DMS 273 (cell line): ENCODE measurements around the gene HDAC5.
"Not testable (repeated sequence)": the region's sequence is repeated elsewhere in the genome, so short reads cannot be mapped to it uniquely, and the experiment has no call there.

Experiments
- DNase-seq: peaks from one replicate; lab custom pipeline; 2025; ENCODE audit not compliant: unreplicated experiment; lab: John Stamatoyannopoulos, UW

The HDAC5 gene

GRCh38 chr17:44071198-44071520 lies 52.3 kb downstream of the HDAC5 start:
- no peak for DNase-seq

DNA sequence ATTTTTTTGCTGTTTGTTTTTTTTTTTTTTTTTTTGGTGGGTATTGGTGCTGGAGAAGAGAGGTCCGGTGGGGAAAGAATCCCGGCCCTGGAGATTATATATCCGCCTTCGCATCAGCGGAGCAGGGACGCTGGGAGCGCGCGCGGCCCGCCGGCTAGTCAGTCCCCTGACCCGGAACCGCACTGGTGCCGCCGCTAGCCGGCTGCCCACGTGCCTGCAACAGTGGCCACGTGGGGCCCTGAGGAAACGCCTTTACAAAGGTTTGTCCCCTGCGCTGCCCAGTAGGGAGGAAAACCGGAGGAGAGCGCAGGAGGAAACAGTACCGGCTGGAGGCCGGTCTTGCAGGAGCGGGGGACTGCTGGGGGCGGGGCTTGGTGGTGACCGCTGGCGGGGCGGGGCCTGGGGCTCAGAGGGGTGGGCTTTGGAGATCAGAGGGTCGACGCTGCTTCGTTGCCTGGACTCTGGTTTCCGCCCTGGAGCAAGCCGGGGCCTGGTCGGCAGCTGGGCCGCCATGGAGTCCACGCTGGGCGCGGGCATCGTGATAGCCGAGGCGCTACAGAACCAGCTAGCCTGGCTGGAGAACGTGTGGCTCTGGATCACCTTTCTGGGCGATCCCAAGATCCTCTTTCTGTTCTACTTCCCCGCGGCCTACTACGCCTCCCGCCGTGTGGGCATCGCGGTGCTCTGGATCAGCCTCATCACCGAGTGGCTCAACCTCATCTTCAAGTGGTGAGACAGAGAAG lies 52.8 kb downstream of the HDAC5 start, which contains the start of gene G6PC3:
Gene G6PC3 (plus strand): TSS at position 281 of the 743 bp plus-strand sequence. CDS start 231 bp downstream, at position 512.
- peak; percentile 99 for DNase-seq

DNA sequence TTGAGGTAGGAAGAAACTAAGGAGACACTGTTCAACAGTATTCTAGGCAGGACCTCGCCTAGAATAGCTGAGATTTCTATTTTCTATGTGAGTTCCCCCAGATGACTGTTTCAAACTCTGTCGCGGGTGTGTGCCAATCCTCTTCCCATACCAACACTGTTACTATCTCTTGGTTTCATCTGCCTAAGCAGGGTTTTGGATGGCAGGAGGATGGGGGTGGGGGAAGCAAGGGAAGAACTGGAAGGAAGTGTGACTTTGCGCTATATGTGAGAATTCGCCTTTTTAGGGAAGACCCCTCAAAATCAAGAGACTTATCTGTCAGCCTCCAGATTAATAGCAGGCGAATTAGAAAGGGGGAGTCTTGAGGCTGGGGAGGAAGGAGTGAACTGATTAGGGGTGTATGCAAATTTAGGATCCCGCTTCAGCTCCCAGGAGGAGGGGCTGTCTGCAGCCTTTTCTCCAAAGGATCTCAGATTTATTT lies 53.4 kb downstream of the HDAC5 start:
- DNase-seq: peak; percentile 66

DNA sequence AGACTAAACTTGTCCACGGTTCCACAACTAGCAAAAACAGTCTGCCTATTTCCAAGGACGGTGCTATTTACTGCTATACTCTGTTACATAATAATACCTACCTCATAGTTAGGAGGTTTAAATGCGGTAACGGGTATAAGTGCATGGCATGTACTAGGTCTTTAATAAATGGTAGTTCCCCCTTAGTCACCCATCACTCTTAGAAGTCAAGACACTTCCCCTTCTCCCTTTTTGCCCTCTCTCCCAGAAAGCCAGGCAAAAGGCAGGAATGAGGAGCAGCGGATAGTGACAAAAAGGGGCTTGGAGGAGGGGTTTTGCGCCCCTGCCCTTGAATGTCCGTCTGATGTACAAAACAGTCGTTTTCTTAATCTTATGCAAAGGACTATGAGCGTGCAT lies 55.9 kb downstream of the HDAC5 start:
- no peak for DNase-seq

- peak; percentile 97 for DNase-seq
Observed at GRCh38 chr17:44066204-44066930, 57.1 kb downstream of the HDAC5 start, which contains the start of gene LSM12. Gene LSM12 (minus strand): TSS chr17:44066671. CDS start chr17:44066587, 84 bp downstream.

GRCh38 chr17:44065668-44066203 lies 57.7 kb downstream of the HDAC5 start:
- peak; percentile 58 for DNase-seq

DNA sequence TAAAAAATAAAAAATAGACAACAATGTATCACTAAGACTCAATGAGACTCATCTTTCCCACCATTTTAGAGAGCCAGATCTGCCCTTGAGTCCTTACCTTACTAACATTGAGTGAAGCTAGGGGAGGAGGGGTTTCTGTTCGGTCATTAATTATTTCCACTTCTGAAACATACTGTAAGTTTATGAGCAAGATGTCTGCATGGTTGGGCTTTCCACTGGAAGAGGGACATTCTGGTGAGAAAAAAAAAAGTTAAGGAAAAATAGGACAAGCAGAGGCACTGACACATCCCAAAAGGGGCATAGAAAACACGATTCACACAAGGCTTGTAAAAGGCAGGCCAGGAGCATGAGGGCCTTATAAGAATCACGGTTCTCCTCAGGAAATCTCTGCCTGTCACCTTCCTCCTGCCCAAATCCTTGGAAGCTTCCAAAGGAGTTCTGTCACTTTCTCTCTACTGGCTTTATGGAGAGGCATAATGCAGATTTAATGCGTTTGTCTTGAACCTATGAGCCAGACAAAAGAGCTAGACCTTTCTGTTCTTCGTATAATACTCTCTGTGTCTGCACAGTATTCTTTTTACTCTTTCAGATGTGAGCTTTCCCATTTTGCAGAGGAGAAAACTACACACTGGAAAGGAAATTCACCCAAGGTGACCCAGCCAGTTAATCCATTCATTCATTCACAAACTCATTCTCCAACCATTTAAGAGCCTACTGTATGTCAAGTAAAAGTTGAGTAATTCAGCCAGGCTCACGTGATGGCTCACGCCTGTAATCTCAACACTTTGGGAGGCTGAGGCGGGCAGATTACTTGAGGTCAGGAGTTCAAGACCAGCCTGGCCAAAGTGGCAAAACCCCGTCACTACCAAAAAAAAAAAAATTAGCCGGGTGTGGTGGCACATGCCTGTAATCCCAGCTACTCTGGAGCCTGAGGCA lies 59.5 kb downstream of the HDAC5 start:
- DNase-seq: no peak

DNA sequence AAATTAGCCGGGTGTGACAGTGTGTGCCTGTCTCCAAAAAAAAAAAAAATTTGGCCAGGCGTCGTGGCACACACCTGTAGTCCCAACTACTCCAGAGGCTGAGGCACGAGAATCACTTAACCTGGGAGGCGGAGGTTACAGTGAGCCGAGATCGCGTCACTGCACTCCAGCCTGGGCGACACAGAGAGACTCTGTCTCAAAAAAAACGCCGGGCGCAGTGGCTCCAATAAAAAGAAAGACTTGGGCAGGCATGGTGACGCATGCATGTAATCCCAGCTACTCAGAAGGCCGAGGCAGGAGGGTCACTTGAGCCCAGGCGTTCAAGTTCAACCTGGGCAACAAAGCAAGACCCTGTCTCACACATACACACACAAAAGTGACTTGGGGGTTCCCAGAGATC lies 60.6 kb downstream of the HDAC5 start:
- no peak for DNase-seq

DNA sequence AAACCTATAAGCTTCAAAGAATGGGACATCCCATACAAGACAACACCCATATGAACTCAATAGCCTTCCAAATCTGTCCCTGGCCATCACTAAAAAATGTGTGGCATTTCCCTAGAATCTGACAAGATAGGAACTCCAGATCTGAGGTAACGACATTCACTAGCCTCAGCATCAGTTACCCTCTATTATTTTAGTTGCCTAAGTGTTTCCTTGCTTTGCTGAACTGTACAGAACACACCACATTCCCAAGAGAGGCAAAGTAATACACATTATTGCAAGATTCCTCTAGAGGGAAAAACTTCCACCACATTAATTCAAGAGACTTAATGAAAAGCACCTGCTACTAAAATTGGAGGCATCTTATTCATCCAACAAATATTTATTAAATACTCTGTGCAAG lies 62.0 kb downstream of the HDAC5 start:
- DNase-seq: no peak

GRCh38 chr17:44059101-44059892 lies 64.1 kb downstream of the HDAC5 start:
- no peak for DNase-seq

DNA sequence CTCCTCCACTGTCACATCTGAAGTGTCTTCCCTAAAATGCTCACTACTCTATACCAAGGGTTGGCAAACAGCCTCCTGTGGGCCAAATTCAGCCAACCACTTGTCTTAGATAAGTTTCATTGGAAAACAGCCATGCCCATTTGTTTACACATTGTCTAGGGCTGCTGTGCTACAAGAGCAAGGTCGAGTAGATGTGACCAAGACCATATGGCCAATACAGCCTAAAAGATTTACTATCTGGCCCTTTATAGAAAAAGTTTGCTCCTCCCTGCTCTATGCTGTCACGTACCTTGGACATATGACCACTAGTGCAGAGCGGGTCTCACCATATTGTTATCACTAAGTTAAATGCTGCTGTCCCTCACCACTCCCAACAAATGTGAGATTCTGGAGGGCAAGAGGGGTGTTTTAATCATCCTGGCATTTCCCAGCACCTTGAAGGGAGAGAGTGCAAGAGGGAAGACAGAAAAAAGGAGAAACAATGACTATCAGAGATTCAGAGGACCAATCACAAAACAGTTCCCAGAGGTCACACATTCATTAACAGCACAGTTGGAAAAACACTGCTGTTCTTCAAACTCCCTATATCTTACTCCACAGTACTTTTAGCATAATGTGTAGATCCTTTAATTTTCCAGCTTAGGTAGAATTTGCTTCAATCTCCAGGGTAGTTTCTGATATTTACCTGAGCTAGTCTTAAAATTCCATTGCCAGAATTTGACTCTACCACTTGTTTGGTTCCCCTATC lies 70.1 kb downstream of the HDAC5 start:
- DNase-seq: peak; percentile 50

- no peak for DNase-seq
Observed at GRCh38 chr17:44049294-44050060, 74.0 kb downstream of the HDAC5 start.

DNA sequence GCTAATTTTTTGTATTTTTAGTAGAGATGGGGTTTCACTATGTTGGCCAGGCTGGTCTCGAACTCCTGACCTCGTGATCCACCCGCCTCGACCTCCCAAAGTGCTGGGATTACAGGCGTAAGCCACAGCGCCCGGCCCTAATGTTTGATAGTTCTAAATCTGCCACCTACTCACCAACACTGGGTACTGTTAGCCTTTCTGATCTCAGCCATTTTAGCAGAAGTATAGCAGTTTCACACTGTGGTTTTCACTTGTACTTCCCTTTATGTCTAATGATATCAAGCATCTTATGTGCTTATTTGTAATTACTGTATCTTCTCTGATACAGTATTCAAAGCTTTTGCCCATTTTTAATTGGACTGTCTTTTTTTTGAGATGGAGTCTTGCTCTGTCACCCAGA lies 76.5 kb downstream of the HDAC5 start:
- not testable (repeated sequence) for DNase-seq

GRCh38 chr17:44045486-44045885 lies 78.0 kb downstream of the HDAC5 start:
- DNase-seq: no peak

DNA sequence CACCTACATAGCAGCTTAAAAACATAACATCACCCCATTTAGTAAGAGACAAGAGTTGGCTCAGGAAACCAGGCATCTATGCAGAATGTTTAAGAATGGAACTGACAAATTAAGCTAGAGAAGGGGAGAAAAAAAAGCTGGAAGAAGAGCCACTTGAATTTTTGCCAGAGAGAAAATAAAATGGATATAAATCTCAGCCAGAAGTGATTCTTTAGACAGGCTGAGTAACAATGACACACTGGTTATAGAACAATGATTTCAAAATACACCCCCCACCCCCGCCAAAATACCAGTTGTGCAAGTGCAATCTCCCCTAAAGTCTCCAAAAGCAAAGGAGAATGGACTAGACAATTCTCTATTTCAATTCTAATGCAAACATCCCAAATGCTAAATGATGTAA lies 79.4 kb downstream of the HDAC5 start:
- DNase-seq: no peak

DNA sequence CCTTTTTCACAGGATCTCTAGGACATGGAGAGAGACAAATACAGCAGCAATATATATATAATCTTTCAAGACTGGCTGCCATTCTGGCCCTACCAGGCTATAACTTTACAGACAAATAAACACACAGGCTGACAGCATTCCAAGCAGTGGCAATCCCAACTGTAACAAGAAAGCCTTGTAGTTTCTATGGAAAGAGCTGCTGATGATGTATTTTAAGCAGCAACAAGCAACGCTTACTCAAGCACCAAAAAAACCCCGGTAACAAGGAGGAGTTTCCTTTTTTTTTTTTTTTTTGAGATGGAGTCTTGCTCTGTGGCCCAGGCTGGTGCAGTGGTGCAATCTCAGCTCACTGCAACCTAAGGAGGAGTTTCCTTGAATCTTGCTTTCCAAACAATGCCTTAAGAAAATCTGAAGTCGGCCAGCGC lies 80.2 kb downstream of the HDAC5 start:
- no peak for DNase-seq

GRCh38 chr17:44039829-44040635 lies 83.4 kb downstream of the HDAC5 start:
- DNase-seq: no peak

DNA sequence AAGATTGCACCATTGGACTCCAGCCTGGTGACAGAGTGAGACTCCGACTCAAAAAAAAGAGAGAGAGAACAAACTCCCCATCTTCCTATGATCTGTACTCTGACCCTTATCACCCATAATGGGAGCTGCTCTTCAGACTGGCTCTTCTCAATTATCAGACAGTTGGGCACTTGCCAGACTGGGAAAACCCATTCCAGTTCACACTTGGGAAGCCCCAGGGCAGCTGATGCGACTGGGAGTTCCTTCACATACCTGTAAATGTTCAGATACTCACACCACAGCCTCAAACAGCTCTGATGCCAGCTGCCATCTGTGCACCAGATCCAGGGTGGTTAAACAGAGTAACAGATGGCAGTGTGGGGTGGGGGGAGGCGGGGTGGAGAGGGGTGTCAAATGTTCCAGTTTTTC lies 84.8 kb downstream of the HDAC5 start:
- DNase-seq: peak; percentile 95
